Fibroblast of villous mesenchyme (primary cell): ENCODE measurements around the gene PEA15. TPM values are rescaled to one million over a fixed set of nuclear protein-coding genes. Genes with fewer than 3 reads are reported as not detected.

Source experiments
- DNase-seq: peaks from one replicate; pipeline ENCODE4 v3.0.0-alpha.2; 2010; ENCODE audit warnings: low read depth
- H3K4me3 ChIP-seq: 2 replicates; pipeline ENCODE4 v1.5.1; 2011; ENCODE audit warnings: low read depth, mild to moderate bottlenecking, low read length
- CTCF ChIP-seq: IDR thresholded peaks from 2 replicates; pipeline ENCODE4 v1.5.1; 2012; ENCODE audit warnings: low read depth, mild to moderate bottlenecking, low read length; ENCODE audit not compliant: insufficient read depth
- total RNA-seq: library from RNA; depleted of rRNA; stranded (reverse); fragments of >200 nt; gene quantifications from 2 replicates; pipeline ENCODE4 v1.2.3, GENCODE V29; 2012

Gene PEA15
- total RNA-seq, 1 donor, result 138 TPM

DNA sequence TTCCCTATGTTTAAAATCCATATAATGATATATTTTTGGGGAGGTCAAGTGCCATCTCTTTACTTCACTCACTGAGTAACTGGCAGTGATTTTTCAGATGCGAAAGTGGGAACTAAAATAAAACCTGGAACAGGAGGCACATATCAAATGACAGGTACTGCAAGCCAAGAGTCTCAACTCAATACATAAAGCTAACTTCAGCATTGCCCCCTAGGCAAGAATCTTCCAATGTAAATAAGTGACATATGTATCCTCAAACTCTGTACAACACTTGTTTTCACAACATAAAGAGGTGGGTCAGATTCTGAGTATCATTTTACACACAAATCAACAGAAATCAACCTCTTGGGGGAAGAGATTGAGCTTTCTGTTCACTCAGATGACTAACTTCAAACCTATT lies 39.0 kb downstream of the PEA15 start:
- H3K4me3 ChIP-seq, result no peak overlapping the region
- TF ChIP-seq CTCF, result no peak
- no peak for DNase-seq

GRCh38 chr1:160245434-160245833 lies 40.2 kb downstream of the PEA15 start:
- no peak overlapping the region for H3K4me3 ChIP-seq
- TF ChIP-seq CTCF, result no peak
- no peak for DNase-seq

DNA sequence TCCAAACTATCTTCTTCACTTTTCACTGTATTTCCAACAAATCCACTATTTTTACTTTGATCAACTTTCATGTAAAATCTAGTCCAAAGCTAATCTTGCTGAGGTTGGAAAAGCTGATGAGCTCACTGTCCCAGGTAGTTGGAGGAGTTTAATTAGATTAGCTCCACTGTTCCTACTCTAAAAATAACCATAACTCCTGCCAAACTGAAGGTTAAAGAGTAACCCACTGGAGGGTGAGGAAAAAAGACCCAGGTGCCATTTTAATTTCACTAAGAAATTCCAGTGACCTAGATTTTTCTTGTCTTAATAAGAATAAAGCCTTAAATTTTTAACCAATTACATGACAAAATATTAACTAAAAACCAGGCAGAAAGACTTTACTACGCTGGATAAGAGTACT lies 41.9 kb downstream of the PEA15 start:
- H3K4me3 ChIP-seq, result no peak overlapping the region
- no peak for TF ChIP-seq CTCF
- DNase-seq, result no peak

GRCh38 chr1:160251011-160251410 lies 45.8 kb downstream of the PEA15 start:
- H3K4me3 ChIP-seq, result no peak overlapping the region
- no peak for DNase-seq
- TF ChIP-seq CTCF, result no peak

GRCh38 chr1:160251687-160252526 lies 46.7 kb downstream of the PEA15 start:
- H3K4me3 ChIP-seq, result no peak overlapping the region
- peak; percentile 71 for TF ChIP-seq CTCF
- DNase-seq, result peak; percentile 82

- TF ChIP-seq CTCF, result no peak
- DNase-seq, result no peak
- no peak overlapping the region for H3K4me3 ChIP-seq
Measured at GRCh38 chr1:160255781-160256300, 50.7 kb downstream of the PEA15 start.
